ENCODE data around the gene WWOX. TPM values are rescaled to one million over a fixed set of nuclear protein-coding genes. Genes with fewer than 3 reads are reported as not detected.

WWOX gene
- total RNA-seq, 1 donor from 2014 or later: 18.6 TPM

- Mint-ChIP-seq H3K9me3 (ENCODE audit: unreplicated experiment) (no peaks in the 10 kb centered on the region), H3K27me3 (ENCODE audit: unreplicated experiment) (no peaks in the 10 kb centered on the region), H3K4me3 (ENCODE audit: unreplicated experiment) (no peak overlapping the region), H3K4me1 (ENCODE audit: unreplicated experiment) (no peaks in the 10 kb centered on the region), H3K27ac (ENCODE audit: unreplicated experiment) (no peak overlapping the region), H3K36me3 (ENCODE audit: low read depth, unreplicated experiment) (no peaks in the 10 kb centered on the region)
- no peak for TF ChIP-seq CTCF (IDR thresholded peaks at IDR 0.05; ENCODE audit: unreplicated experiment)
- no peak for DNase-seq (ENCODE audit: low spot score)
Observed at GRCh38 chr16:79109771-79110170, 1010.3 kb downstream of the WWOX start.

- Mint-ChIP-seq H3K9me3 (ENCODE audit: unreplicated experiment) (no peaks in the 10 kb centered on the region), H3K4me1 (ENCODE audit: unreplicated experiment) (no peaks in the 10 kb centered on the region), H3K36me3 (ENCODE audit: low read depth, unreplicated experiment) (no peaks in the 10 kb centered on the region), H3K27me3 (ENCODE audit: unreplicated experiment) (no peaks in the 10 kb centered on the region), H3K27ac (ENCODE audit: unreplicated experiment) (no peak overlapping the region), H3K4me3 (ENCODE audit: unreplicated experiment) (no peak overlapping the region)
- no peak for TF ChIP-seq CTCF (IDR thresholded peaks at IDR 0.05; ENCODE audit: unreplicated experiment)
- no peak for DNase-seq (ENCODE audit: low spot score)
Observed at GRCh38 chr16:79110242-79110641, 1010.8 kb downstream of the WWOX start.

- no peak for TF ChIP-seq CTCF (IDR thresholded peaks at IDR 0.05; ENCODE audit: unreplicated experiment)
- Mint-ChIP-seq H3K27ac (ENCODE audit: unreplicated experiment) (no peak overlapping the region), H3K27me3 (ENCODE audit: unreplicated experiment) (no peaks in the 10 kb centered on the region), H3K4me1 (ENCODE audit: unreplicated experiment) (no peaks in the 10 kb centered on the region), H3K4me3 (ENCODE audit: unreplicated experiment) (no peak overlapping the region), H3K9me3 (ENCODE audit: unreplicated experiment) (no peaks in the 10 kb centered on the region), H3K36me3 (ENCODE audit: low read depth, unreplicated experiment) (no peaks in the 10 kb centered on the region)
- no peak for DNase-seq (ENCODE audit: low spot score)
Observed at GRCh38 chr16:79110953-79111352, 1011.5 kb downstream of the WWOX start.

GRCh38 chr16:79112462-79112861 lies 1013.0 kb downstream of the WWOX start:
- H3K4me1 Mint-ChIP-seq (ENCODE audit: unreplicated experiment): no peaks in the 10 kb centered on the region
- no peaks in the 10 kb centered on the region for H3K27me3 Mint-ChIP-seq (ENCODE audit: unreplicated experiment)
- DNase-seq (ENCODE audit: low spot score): no peak
- no peaks in the 10 kb centered on the region for H3K9me3 Mint-ChIP-seq (ENCODE audit: unreplicated experiment)
- H3K27ac Mint-ChIP-seq (ENCODE audit: unreplicated experiment): no peak overlapping the region
- H3K4me3 Mint-ChIP-seq (ENCODE audit: unreplicated experiment): no peak overlapping the region
- H3K36me3 Mint-ChIP-seq (ENCODE audit: low read depth, unreplicated experiment): no peaks in the 10 kb centered on the region
- TF ChIP-seq CTCF (IDR thresholded peaks at IDR 0.05; ENCODE audit: unreplicated experiment): no peak

- TF ChIP-seq CTCF (IDR thresholded peaks at IDR 0.05; ENCODE audit: unreplicated experiment): no peak
- Mint-ChIP-seq H3K36me3 (ENCODE audit: low read depth, unreplicated experiment) (no peaks in the 10 kb centered on the region), H3K4me1 (ENCODE audit: unreplicated experiment) (no peaks in the 10 kb centered on the region), H3K4me3 (ENCODE audit: unreplicated experiment) (no peak overlapping the region), H3K27me3 (ENCODE audit: unreplicated experiment) (no peaks in the 10 kb centered on the region), H3K27ac (ENCODE audit: unreplicated experiment) (no peak overlapping the region), H3K9me3 (ENCODE audit: unreplicated experiment) (no peaks in the 10 kb centered on the region)
- no peak for DNase-seq (ENCODE audit: low spot score)
Observed at GRCh38 chr16:79113826-79114225, 1014.4 kb downstream of the WWOX start.
